Hematopoietic multipotent progenitor cell treated with erythropoietin and hydrocortisone succinate and interleukin-3 and kit ligand, for 4 days (in vitro differentiated cells): ENCODE results near the gene ADAMTS20.
A peak's percentile ranks its signal among the peaks of the same experiment; 100 is the strongest.
"Not testable (repeated sequence)": the region's sequence is repeated elsewhere in the genome, so short reads cannot be mapped to it uniquely, and the experiment has no call there.

ENCODE experiments used
- DNase-seq: peaks from one replicate; pipeline ENCODE4 v3.0.0-alpha.2; 2015

Gene ADAMTS20

GRCh38 chr12:43361031-43361710 is 190.8 kb downstream of the ADAMTS20 start:
- no peak for DNase-seq

- DNase-seq, result not testable (repeated sequence)
Measured at GRCh38 chr12:43360001-43360400, 192.0 kb downstream of the ADAMTS20 start.

GRCh38 chr12:43357141-43357540 is 194.9 kb downstream of the ADAMTS20 start:
- peak; percentile 4 for DNase-seq

GRCh38 chr12:43352001-43352400 is 200.0 kb downstream of the ADAMTS20 start:
- DNase-seq, result no peak

- DNase-seq, result peak; percentile 5
Measured at GRCh38 chr12:43349863-43350262, 202.1 kb downstream of the ADAMTS20 start.

GRCh38 chr12:43348221-43348620 is 203.8 kb downstream of the ADAMTS20 start:
- DNase-seq, result no peak

- no peak for DNase-seq
Measured at GRCh38 chr12:43347026-43347425, 205.0 kb downstream of the ADAMTS20 start.

- DNase-seq, result no peak
Measured at GRCh38 chr12:43345023-43345422, 207.0 kb downstream of the ADAMTS20 start.

- DNase-seq, result peak; percentile 15
Measured at GRCh38 chr12:43341785-43342313, 210.2 kb downstream of the ADAMTS20 start.

GRCh38 chr12:43338848-43339526 is 213.0 kb downstream of the ADAMTS20 start:
- DNase-seq, result peak; percentile 72

GRCh38 chr12:43337571-43338444 is 214.2 kb downstream of the ADAMTS20 start:
- peak; percentile 19 for DNase-seq

GRCh38 chr12:43336962-43337555 is 214.9 kb downstream of the ADAMTS20 start:
- DNase-seq, result peak; percentile 65

GRCh38 chr12:43333644-43334043 is 218.4 kb downstream of the ADAMTS20 start:
- DNase-seq, result no peak

GRCh38 chr12:43332977-43333640 is 218.9 kb downstream of the ADAMTS20 start:
- peak; percentile 32 for DNase-seq

GRCh38 chr12:43331935-43332334 is 220.1 kb downstream of the ADAMTS20 start:
- DNase-seq, result no peak

- DNase-seq, result no peak
Measured at GRCh38 chr12:43329375-43329774, 222.6 kb downstream of the ADAMTS20 start.

GRCh38 chr12:43325786-43326185 is 226.2 kb downstream of the ADAMTS20 start:
- DNase-seq, result peak; percentile 51

GRCh38 chr12:43320281-43320680 is 231.7 kb downstream of the ADAMTS20 start:
- no peak for DNase-seq

- peak; percentile 13 for DNase-seq
Measured at GRCh38 chr12:43318021-43318420, 234.0 kb downstream of the ADAMTS20 start.

- DNase-seq, result no peak
Measured at GRCh38 chr12:43317156-43317555, 234.8 kb downstream of the ADAMTS20 start.

GRCh38 chr12:43316520-43316919 is 235.5 kb downstream of the ADAMTS20 start:
- DNase-seq, result no peak

GRCh38 chr12:43315961-43316360 is 236.0 kb downstream of the ADAMTS20 start:
- no peak for DNase-seq
